ENCODE data around the gene GET4.

Gene GET4

GRCh38 chr7:900331-901040 is 24.1 kb downstream of the GET4 start:
- TF ChIP-seq CTCF (conservative IDR thresholded peaks at IDR 0.05) = no peak
- no peak overlapping the region for H3K27ac ChIP-seq

- H3K27ac ChIP-seq = no peak overlapping the region
- no peak for TF ChIP-seq CTCF (conservative IDR thresholded peaks at IDR 0.05)
Observed at GRCh38 chr7:901041-901387, 24.7 kb downstream of the GET4 start.

- peak overlapping the region; percentile 34 for H3K27ac ChIP-seq
- TF ChIP-seq CTCF (conservative IDR thresholded peaks at IDR 0.05) = no peak
Observed at GRCh38 chr7:901388-902154, 25.2 kb downstream of the GET4 start.

- TF ChIP-seq CTCF (conservative IDR thresholded peaks at IDR 0.05) = no peak
- peak overlapping the region; percentile 34 for H3K27ac ChIP-seq
Observed at GRCh38 chr7:902996-903395, 26.6 kb downstream of the GET4 start.

- TF ChIP-seq CTCF (conservative IDR thresholded peaks at IDR 0.05) = no peak
- H3K27ac ChIP-seq = no peak overlapping the region
Observed at GRCh38 chr7:903921-904755, 27.8 kb downstream of the GET4 start.

GRCh38 chr7:904847-905246 is 28.5 kb downstream of the GET4 start:
- H3K27ac ChIP-seq = no peak overlapping the region
- TF ChIP-seq CTCF (conservative IDR thresholded peaks at IDR 0.05) = no peak

- TF ChIP-seq CTCF (conservative IDR thresholded peaks at IDR 0.05) = no peak
- no peak overlapping the region for H3K27ac ChIP-seq
Observed at GRCh38 chr7:906776-907157, 30.4 kb downstream of the GET4 start.

Measured in VCaP (cell line).